Ishikawa (cell line): ENCODE results near the gene DHX40.
A peak's percentile ranks its signal among the peaks of the same experiment; 100 is the strongest.

ENCODE experiments used
- CEBPB ChIP-seq: IDR thresholded peaks from 2 replicates; pipeline ENCODE4 v1.6.1; 2012
- CREB1 ChIP-seq: IDR thresholded peaks from 2 replicates; pipeline ENCODE4 v1.6.1; 2012; ENCODE audit warnings: low read depth
- EGR1 ChIP-seq: IDR thresholded peaks from 2 replicates; pipeline ENCODE4 v1.6.1; 2012
- EP300 ChIP-seq: IDR thresholded peaks from 2 replicates; pipeline ENCODE4 v1.6.1; 2012; ENCODE audit warnings: borderline replicate concordance
- FOXM1 ChIP-seq: IDR thresholded peaks from 2 replicates; pipeline ENCODE4 v1.6.1; 2012; ENCODE audit warnings: low read depth, borderline replicate concordance
- MAX ChIP-seq: IDR thresholded peaks from 2 replicates; pipeline ENCODE4 v1.6.1; 2012
- NFIC ChIP-seq: IDR thresholded peaks from 2 replicates; pipeline ENCODE4 v1.6.1; 2012
- RAD21 ChIP-seq: IDR thresholded peaks from 2 replicates; pipeline ENCODE4 v1.6.1; 2012; ENCODE audit warnings: low read depth
- REST ChIP-seq: IDR thresholded peaks from 2 replicates; pipeline ENCODE4 v1.6.1; 2012; ENCODE audit warnings: low read depth, mild to moderate bottlenecking
- TAF1 ChIP-seq: IDR thresholded peaks from 2 replicates; pipeline ENCODE4 v1.6.1; 2012; ENCODE audit warnings: low read depth, mild to moderate bottlenecking
- TCF12 ChIP-seq: IDR thresholded peaks from 2 replicates; pipeline ENCODE4 v1.6.1; 2012; ENCODE audit warnings: low read depth
- TEAD4 ChIP-seq: IDR thresholded peaks from 2 replicates; pipeline ENCODE4 v1.6.1; 2012
- YY1 ChIP-seq: IDR thresholded peaks from 2 replicates; pipeline ENCODE4 v1.6.1; 2012; ENCODE audit warnings: low read depth
- ZBTB7A ChIP-seq: IDR thresholded peaks from 2 replicates; pipeline ENCODE4 v1.6.1; 2012; ENCODE audit warnings: low read depth
- TF ChIP-seq, protein P1 (sequence below): IDR thresholded peaks from 2 replicates; pipeline ENCODE4 v1.6.1; 2012

The DHX40 gene

DNA sequence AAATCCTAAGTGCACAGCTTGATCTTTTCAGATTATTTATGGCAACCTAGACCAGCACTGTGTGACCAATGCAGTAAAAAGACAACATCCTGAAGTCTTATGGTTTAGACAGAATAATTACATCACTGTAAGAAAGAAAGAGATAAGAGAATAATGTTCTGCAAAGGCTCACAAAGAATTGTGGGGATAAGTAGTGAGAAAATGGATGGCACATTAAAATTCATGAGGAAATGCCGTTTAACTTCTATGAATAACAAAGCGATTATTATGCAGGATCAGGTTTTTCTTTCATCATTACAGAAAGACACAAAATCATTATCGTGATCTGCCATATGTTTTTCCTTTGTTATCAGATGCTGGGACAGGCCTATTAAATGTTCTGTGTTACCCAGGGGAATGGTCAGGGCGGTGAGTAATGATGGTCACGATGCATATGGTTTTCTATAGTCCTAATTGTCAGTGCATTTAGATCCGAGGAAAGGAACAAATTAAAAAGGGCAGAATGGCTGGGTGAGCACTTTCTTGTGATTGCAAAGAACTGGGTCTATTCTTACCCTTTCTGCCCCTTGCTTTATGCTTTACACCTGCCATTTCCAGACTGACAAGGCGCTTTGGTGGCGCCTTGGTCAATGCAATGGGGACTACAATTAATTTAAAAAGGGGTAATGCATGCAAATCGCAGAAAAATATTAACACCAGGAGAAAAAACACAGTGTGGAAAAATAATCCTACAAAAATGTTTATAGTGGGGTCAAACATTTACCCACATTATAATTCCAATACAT lies 18.1 kb upstream of the DHX40 start:
- TF ChIP-seq CREB1 (no peak), TCF12 (no peak), REST (no peak), FOXM1 (no peak), TEAD4 (no peak), RAD21 (no peak), CEBPB (no peak), TAF1 (no peak), YY1 (no peak), EGR1 (no peak)
- TF ChIP-seq, protein P1, sequence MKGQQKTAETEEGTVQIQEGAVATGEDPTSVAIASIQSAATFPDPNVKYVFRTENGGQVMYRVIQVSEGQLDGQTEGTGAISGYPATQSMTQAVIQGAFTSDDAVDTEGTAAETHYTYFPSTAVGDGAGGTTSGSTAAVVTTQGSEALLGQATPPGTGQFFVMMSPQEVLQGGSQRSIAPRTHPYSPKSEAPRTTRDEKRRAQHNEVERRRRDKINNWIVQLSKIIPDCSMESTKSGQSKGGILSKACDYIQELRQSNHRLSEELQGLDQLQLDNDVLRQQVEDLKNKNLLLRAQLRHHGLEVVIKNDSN = no peak

GRCh38 chr17:59550703-59551102 lies 14.7 kb upstream of the DHX40 start:
- TF ChIP-seq TAF1 = no peak
- no peak for TF ChIP-seq CREB1
- TF ChIP-seq TEAD4 = no peak
- no peak for TF ChIP-seq REST
- TF ChIP-seq EGR1 = no peak
- TF ChIP-seq ZBTB7A = no peak
- TF ChIP-seq, protein P1 = no peak
- no peak for TF ChIP-seq YY1
- no peak for TF ChIP-seq CEBPB
- TF ChIP-seq FOXM1 = no peak
- TF ChIP-seq RAD21 = no peak
- no peak for TF ChIP-seq EP300
- no peak for TF ChIP-seq MAX
- TF ChIP-seq TCF12 = no peak
- no peak for TF ChIP-seq NFIC

GRCh38 chr17:59558039-59558438 lies 7.4 kb upstream of the DHX40 start:
- TF ChIP-seq EGR1 (no peak), MAX (no peak), EP300 (no peak), CEBPB (no peak), TAF1 (no peak), CREB1 (no peak), ZBTB7A (no peak), RAD21 (no peak), REST (no peak), TCF12 (no peak), FOXM1 (no peak), NFIC (no peak), YY1 (no peak), TEAD4 (no peak)
- TF ChIP-seq, protein P1 = no peak

DNA sequence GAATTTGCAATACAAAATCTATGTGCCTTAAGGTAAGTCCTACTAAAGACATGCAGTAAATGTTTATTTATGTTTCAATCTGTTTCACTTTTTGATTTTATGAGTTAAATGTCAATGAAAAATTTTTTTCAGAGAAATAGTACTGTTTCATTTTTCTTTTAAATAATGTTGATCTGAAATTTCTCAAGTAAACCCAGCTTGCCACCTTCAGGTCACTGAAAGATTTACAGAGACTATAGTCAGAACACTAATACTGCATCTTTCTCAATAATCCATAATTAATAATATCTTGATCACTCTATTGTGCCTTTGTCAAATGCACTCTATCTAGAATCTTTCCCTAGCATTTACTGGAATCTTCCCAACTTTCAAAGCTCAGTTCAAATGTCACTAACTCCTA lies 6.5 kb upstream of the DHX40 start:
- TF ChIP-seq RAD21 (peak; percentile 27; the same call in 1 of the 2 replicates), TCF12 (no peak)
